ENCODE results near the gene CSMD2. TPM values are rescaled to one million over a fixed set of nuclear protein-coding genes. Genes with fewer than 3 reads are reported as not detected.

The CSMD2 gene
- total and polyA plus RNA-seq, 2 of the 8 experiments (the other 6 are each of a cell fraction or from before 2014, with no cell fraction given): 7.0 to 14.7 TPM

DNA sequence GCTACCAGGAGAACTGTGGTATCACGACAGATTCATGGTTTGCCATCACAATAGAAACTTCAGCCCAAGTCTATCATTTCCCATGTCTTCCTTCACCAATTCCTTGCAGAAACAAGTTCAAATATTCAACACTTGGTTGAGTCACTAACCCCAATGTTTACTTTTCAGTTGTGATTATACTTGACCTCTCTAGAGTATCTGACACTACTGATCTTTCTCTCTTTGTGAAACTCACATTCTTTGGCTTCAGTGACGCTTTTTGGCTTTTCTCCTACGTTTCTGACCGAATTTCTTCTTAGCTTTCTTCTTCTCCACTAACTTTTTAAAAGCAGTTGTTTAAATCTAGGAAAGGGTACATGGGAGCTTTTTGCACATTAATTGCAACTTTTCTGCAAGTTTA, 350.0 kb downstream of the CSMD2 start:
- no peak overlapping the region for H3K4me3 ChIP-seq (ENCODE audit: extremely low read depth in 1 of 4, insufficient read depth in 2 of 4, low read depth in 3 of 4, low read length in 4 of 4)
- FAIRE-seq: no peak
- no peak overlapping the region for H2BK5ac ChIP-seq (ENCODE audit: low read depth, low read length)
- H4K91ac ChIP-seq (replicated peaks; ENCODE audit: insufficient read length, low read length): no peak overlapping the region
- H2AK5ac ChIP-seq (ENCODE audit: low read depth, low read length): no peak overlapping the region
- no peak overlapping the region for H3K4ac ChIP-seq (replicated peaks; ENCODE audit: insufficient read length, low read depth, low read length)
- H3K9me3 ChIP-seq (ENCODE audit: insufficient read depth in 2 of 2, low read depth in 1 of 2, low read length in 1 of 2): no peaks in the 10 kb centered on the region
- H4K20me1 ChIP-seq (replicated peaks in 1 of 2; ENCODE audit: control insufficient read depth in 1 of 2, insufficient read depth in 2 of 2, low read length in 2 of 2): no peaks in the 10 kb centered on the region
- H3K79me1 ChIP-seq (ENCODE audit: low read depth, low read length): no peaks in the 10 kb centered on the region
- no peaks in the 10 kb centered on the region for H3K27me3 ChIP-seq (replicated peaks in 1 of 4; ENCODE audit: control insufficient read depth in 3 of 4, extremely low read depth in 1 of 4, insufficient read depth in 3 of 4, low read length in 3 of 4)
- H3K4me1 ChIP-seq (replicated peaks in 1 of 4; ENCODE audit: control insufficient read depth in 3 of 4, insufficient read depth in 4 of 4, low read length in 3 of 4): no peaks in the 10 kb centered on the region
- H3K14ac ChIP-seq (ENCODE audit: insufficient read length): no peak overlapping the region
- peaks cover 0 to 3% (median 1%) of the 10 kb centered on the region in 4 experiments; a peak in 2 of 8 replicates for H3K36me3 ChIP-seq (ENCODE audit: control insufficient read depth in 2 of 4, insufficient read depth in 4 of 4, low read length in 3 of 4)
- 91% methylated on average over 4 of the region's 4 CpGs; no CpG with 5 or more reads in 1 of the 2 experiments for WGBS, 2 experiments (ENCODE audit: extremely low coverage in 1 of 2, insufficient coverage in 1 of 2, insufficient read length in 1 of 2, insufficient replicate concordance in 2 of 2, low coverage in 1 of 2, low lambda C conversion rate in 2 of 2, missing lambda C conversion rate in 1 of 2)
- H3K56ac ChIP-seq (replicated peaks; ENCODE audit: insufficient read length, low read depth, low read length): no peak overlapping the region
- H3K27ac ChIP-seq (ENCODE audit: low read depth, low read length): no peak overlapping the region
- H3K23ac ChIP-seq (ENCODE audit: insufficient read length): no peak overlapping the region
- H2BK120ac ChIP-seq (replicated peaks; ENCODE audit: low read depth, low read length): no peak overlapping the region
- no peak overlapping the region for H4K5ac ChIP-seq (ENCODE audit: insufficient read length, low read depth, low read length)
- H3K9ac ChIP-seq (replicated peaks in 1 of 4; ENCODE audit: extremely low read depth in 1 of 4, low read depth in 3 of 4, low read length in 3 of 4): no peak overlapping the region
- TF ChIP-seq EZH2 (IDR thresholded peaks at IDR 0.05; ENCODE audit: low read depth, low read length, severe bottlenecking) (no peak), CEBPB (IDR thresholded peaks at IDR 0.05; ENCODE audit: low read depth, low read length) (no peak), RNF2 (IDR thresholded peaks at IDR 0.05; ENCODE audit: borderline replicate concordance, low read depth, low read length, missing control alignments, poor library complexity, severe bottlenecking) (no peak), TAF1 (IDR thresholded peaks at IDR 0.05; ENCODE audit: low read depth, low read length) (no peak), HDAC6 (IDR thresholded peaks at IDR 0.05; ENCODE audit: low read depth, low read length) (no peak), JUND (IDR thresholded peaks at IDR 0.05; ENCODE audit: low read length) (no peak), SIX5 (IDR thresholded peaks at IDR 0.05; ENCODE audit: low read depth, low read length) (no peak), PHF8 (conservative IDR thresholded peaks at IDR 0.05; ENCODE audit: low read depth, low read length) (no peak), KDM4A (IDR thresholded peaks at IDR 0.05; ENCODE audit: low read depth, low read length, severe bottlenecking) (no peak), POU5F1 (IDR thresholded peaks at IDR 0.05; ENCODE audit: low read depth, low read length) (no peak), TCF12 (IDR thresholded peaks at IDR 0.05; ENCODE audit: low read depth, low read length) (no peak), TAF7 (optimal IDR thresholded peaks at IDR 0.05; ENCODE audit: borderline replicate concordance, low read depth, low read length) (no peak)
- no peak overlapping the region for H2BK15ac ChIP-seq (ENCODE audit: low read length)
- no peak overlapping the region for H2AFZ ChIP-seq (ENCODE audit: low read length)
- H3K79me2 ChIP-seq (ENCODE audit: control insufficient read depth in 1 of 2, insufficient read depth in 2 of 2, low read length in 2 of 2): no peaks in the 10 kb centered on the region
- POLR2A ChIA-PET (ENCODE audit: partially characterized antibody): no interaction called here
- no peak overlapping the region for H2BK20ac ChIP-seq (ENCODE audit: low read length)
- no peak overlapping the region for H4K8ac ChIP-seq (ENCODE audit: extremely low read depth, insufficient read depth, low read length)
- DNase-seq (ENCODE audit: low read depth in 1 of 2, low spot score in 2 of 2): no peak
- no peak overlapping the region for H3K18ac ChIP-seq (ENCODE audit: extremely low read depth, low read length)
- H3K23me2 ChIP-seq (ENCODE audit: low read depth, low read length): no peaks in the 10 kb centered on the region
- H3K4me2 ChIP-seq (ENCODE audit: insufficient read depth in 1 of 2, low read depth in 2 of 2, low read length in 2 of 2): no peak overlapping the region
- no peak overlapping the region for H2BK12ac ChIP-seq (ENCODE audit: low read depth, low read length)
- CTCF ChIA-PET (ENCODE audit: partially characterized antibody): no interaction called here
